Measurements from ENCODE around the gene CLSTN3.

CLSTN3 gene

GRCh38 chr12:7188562-7189397, 58.6 kb downstream of the CLSTN3 start:
- DNase-seq (ENCODE audit: low spot score), result peak; percentile 81
- no peak for FAIRE-seq

GRCh38 chr12:7189398-7190267, 59.5 kb downstream of the CLSTN3 start, which contains the start of gene PEX5:
Gene PEX5 (plus strand): TSS chr12:7189686. CDS start chr12:7190378, 692 bp downstream.
- FAIRE-seq (peak; percentile 74), DNase-seq (ENCODE audit: low spot score) (peak; percentile 99)

GRCh38 chr12:7190268-7191055, 60.3 kb downstream of the CLSTN3 start:
- FAIRE-seq (no peak), DNase-seq (ENCODE audit: low spot score) (peak; percentile 38)

GRCh38 chr12:7193674-7194073, 63.5 kb downstream of the CLSTN3 start:
- DNase-seq (ENCODE audit: low spot score), result no peak

GRCh38 chr12:7197841-7198240, 67.7 kb downstream of the CLSTN3 start:
- DNase-seq (ENCODE audit: low spot score) (no peak), FAIRE-seq (no peak)

More at GRCh38 chr12:7193674-7194073, 63.5 kb downstream of the CLSTN3 start:
- no peak for FAIRE-seq

GRCh38 chr12:7203109-7203508, 72.9 kb downstream of the CLSTN3 start:
- no peak for FAIRE-seq
- DNase-seq (ENCODE audit: low spot score), result no peak

- no peak for DNase-seq (ENCODE audit: low spot score)
- no peak for FAIRE-seq
These were observed 74.9 kb downstream of the CLSTN3 start for GRCh38 chr12:7205091-7205490.

GRCh38 chr12:7206691-7207090, 76.5 kb downstream of the CLSTN3 start:
- no peak for FAIRE-seq
- DNase-seq (ENCODE audit: low spot score), result no peak

GRCh38 chr12:7207866-7208625, 77.9 kb downstream of the CLSTN3 start:
- DNase-seq (ENCODE audit: low spot score) (no peak), FAIRE-seq (no peak)

Measured in urothelium cell line (cell line).